HG03442 (cell line): ENCODE results near the gene RNF213.

ENCODE experiments used
- ATAC-seq: cut with Tn5 transposase; IDR thresholded peaks from one replicate; pipeline ENCODE4 v1.9.1; 2021; ENCODE audit warnings: mild to moderate bottlenecking, moderate library complexity; ENCODE audit not compliant: unreplicated experiment

The RNF213 gene

DNA sequence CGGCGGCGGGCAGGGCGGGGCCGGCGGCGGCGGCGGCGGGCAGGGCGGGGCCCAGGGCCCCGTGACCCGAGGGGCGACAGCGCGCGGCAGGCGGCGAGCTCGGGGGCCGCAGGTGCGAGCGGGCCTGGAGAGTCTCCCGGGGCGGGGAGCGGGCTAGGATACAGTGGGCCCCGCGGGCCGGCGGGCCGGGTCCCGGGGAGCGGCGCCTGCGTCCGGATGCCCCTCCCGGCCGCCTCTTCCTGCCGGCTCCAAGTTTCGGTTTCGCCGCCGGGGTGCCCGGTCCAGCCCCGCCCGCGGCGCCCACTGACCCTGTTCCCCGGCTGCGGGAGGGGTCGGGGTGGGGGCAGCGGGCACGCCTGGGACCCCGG, at the start of gene RNF213:
RNF213 (plus strand) TSS at position 62 of the 368 bp plus-strand sequence. CDS start 2,830 bp downstream, outside the sequence.
- ATAC-seq: peak; percentile 44

DNA sequence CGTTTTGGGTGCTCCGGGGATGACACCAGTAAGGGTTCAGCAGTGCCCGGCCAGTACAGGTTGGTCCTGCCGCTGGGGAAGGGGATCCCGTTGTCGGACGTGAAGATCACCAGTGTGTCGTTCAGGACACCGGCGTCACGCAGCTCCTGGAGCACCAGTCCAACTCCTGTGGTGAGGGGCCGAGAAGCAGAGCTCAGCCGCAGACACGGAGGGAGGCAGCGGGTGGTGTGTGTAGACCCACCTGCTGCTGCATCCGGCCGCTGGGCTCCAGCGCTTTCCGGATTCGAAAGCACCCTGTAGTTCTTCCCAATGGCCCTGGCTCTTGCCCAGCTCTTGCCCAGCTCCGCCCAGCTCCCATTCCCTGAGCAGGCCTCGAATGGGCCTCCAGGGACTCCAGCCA, 48.5 kb upstream of the RNF213 start:
- ATAC-seq: no peak

DNA sequence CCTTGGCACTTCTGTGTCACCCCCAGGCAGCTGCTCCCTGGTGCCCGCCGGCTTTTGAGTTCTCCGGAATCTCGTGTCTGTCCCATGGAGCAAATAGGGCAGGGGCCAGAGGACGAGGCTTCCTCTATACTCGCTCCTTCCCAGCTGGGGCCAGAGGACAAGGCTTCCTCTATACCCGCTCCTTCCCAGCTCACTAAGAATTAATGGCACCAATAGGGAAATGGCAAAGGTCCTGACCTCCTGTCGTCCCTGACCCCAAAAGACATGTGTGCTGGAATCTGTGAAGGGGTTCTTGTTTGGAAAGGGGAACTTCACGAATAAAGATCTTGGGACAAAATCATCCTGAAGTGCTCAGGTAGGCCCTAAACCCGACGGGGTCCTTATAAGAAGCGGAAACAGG, 48.1 kb upstream of the RNF213 start:
- no peak for ATAC-seq

DNA sequence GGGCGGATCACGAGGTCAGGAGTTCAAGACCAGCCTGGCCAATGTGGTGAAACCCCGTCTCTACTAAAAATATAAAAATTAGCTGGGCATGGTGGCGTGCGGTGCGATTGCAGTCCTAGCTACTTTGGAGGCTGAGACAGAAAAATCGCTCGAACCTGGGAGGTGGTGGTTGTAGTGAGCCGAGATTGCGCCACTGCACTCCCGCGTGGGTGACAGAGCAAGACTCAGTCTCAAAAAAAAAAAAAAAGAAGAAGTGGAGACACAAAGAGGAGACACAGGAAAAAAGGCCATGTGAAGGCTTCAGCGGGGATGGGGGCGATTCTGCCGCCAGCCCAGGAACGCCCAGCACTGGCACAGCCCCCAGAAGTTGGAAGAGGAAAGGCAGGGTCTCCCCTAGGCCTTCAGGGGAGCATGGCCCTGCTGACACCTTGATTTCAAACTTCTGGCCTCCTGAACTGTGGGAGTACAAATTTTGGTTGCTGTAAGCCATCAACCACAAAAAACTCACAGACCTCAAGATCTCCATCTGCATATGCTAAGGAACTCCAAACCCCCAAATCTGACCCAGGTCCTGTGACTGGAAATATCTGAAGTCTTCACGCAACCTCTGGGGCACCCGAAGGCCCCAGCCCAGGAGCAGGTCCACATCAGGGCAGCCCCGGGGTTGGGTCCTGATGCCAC, 47.5 kb upstream of the RNF213 start:
- ATAC-seq: no peak

DNA sequence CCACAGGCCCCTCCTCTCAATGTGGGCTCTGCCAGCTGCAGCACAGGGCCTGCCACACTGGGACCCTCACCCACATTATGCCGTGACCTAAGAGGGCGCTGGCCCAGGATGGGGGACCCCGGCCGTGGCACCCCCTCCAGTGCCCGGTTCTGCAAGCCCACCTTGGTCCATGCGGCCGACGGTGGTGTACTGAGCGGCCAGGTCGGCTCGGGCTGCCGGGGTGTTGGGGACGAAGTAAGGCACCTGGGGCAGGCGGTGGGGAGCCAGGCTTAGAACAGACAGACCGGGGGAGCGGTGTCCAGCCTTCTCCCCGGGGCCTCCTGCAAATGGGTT, 47.0 kb upstream of the RNF213 start:
- ATAC-seq: no peak

DNA sequence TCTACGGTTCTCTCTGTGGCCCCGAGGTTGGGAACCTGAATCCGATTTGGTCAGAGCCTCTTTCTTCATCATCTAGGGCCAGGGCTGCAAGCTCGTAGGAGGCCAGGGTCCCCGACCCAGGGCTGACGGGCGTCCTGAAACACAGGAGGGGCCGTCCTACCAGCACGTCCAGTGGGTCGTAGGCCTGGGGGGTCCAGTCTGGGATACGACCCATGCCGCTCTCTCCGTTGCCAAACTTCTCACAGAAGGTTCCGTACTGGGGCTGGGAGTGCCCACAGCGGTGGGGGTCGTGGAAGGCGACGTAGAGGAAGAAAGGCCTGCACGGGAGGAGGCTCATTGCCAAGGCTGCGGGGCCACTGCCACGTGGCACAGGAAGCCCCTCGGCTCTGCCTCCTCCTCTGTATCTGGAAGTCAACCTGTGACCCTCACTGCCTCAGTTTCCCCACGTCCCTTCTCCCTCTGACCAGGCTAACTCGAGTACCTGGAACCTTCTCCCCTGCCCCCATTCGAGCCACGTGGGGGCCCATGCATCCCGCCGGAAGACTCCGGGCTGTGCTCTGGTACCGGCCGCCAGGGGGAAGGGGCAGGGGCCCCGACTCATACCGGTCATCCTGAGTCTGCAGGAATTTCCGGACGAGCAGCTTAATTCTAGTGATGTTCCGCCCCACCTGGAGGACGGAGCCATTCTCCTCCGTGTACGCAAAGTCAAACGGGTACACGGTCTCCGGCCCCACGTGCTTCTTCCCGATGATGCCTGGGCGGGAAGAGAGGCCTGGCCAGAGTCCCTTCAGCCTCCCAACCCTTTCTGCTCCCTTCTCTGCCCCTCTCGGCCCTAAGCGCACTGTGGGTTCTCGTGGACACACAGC, 46.4 kb upstream of the RNF213 start:
- no peak for ATAC-seq

DNA sequence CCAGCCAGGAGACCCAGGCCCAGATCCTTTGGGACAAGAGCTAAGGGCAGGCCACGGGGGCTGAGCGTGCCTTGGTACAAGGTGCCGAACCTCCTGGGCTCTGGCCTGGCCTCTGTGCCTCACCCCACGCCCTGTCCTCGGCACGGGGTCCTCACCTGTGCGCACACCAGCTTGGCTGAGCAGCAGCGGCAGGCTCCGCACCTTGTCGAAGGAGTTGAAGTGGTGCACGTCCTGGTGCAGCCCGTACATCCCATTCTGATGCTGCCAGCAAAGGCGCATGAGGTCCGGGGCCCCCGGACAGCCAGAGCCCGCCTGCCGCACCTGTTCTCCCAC, 45.8 kb upstream of the RNF213 start:
- ATAC-seq: no peak

DNA sequence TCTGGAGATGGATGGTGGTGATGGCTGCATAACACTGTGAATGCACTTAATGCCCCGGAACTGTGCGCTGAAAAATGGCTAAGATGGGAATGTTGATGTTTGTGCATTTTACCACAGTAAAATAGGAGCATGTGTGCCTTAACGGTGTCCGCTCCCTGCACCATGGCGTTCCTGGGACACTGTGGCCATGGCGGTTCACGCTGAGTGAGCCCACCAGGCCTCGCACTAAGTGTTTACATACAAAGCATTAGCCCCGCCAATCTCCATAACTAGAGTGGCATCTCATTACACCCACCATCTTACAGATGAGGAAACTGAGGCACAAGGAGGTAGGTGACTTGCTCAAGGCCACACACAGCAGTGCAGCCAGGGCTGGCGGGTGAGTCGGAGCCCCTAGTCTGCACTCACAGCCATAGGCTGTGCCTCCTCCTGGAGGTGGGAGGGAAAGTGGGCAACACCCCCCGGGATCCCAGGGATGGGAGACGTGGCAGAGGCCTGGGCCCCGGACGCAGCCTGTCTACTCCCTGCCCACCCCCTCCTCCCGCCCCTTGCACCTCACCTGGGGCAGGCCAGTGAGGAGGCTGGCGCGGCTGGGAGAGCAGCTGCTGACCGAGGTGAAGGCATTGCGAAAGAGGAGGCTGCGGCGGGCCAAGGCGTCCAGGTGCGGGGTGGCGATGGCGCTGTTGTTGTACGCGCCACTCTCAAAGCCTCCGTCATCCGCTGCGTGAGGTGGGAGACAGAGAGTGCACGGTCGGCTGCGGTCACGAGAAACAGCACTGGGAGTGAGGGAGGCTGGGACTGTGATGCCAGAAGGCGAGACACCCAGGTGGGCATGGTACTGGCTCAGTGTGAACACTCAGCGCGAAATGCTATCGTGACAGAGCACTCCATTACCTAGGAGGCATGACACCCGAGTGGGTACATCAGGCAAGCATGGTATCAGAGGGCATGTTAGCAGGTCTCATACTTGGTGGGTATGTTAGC, 43.9 kb upstream of the RNF213 start:
- ATAC-seq: no peak

DNA sequence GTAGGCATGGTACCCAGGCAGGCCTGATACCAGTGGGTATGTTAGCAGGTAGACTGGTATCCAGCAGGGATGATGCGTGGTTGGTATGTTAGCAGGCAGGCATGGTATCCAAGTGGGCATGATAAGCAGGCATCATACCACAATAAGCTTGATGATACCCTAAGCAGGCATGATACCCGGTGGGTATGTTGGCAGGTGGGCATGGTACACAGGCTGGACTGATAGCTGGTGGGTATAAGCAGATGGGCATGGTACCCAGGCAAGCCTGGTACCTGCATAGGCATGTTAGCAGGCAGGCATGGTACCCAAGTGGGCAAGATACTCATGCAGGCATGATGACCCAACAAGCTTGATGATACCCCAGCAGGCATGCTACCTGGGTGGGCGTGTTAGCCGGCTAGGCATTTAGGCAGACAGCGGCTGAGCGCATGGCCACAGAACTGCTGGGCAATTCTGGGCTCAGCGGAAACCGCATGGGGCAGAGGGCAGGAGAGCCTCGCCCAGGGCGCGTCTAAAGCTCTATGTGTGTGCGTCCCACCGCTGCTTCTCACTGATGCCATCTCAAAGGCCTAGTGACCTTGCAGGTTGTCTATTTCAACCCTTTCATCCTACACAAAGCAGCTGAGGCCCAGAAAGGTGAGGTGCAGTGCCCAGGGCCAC, 42.8 kb upstream of the RNF213 start:
- ATAC-seq: no peak

DNA sequence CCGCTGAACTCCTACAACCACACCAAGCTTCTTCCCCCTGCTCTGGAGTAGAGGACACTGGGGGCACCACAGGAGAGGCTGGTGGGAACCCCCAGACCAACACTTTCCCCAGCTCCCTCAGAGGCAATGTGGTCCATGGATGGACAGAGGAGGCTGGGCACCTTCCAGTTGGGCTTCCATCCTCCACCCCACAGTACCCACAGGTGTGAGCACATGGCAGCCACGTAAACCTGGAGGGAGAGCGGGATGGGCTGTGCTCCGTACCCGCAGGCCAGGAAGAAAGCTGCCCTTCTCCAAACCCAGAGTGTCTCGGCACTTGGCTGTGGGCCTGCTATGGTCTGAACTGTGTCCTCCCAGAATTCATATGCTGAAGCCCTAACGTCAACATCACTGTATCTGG, 42.3 kb upstream of the RNF213 start:
- no peak for ATAC-seq

DNA sequence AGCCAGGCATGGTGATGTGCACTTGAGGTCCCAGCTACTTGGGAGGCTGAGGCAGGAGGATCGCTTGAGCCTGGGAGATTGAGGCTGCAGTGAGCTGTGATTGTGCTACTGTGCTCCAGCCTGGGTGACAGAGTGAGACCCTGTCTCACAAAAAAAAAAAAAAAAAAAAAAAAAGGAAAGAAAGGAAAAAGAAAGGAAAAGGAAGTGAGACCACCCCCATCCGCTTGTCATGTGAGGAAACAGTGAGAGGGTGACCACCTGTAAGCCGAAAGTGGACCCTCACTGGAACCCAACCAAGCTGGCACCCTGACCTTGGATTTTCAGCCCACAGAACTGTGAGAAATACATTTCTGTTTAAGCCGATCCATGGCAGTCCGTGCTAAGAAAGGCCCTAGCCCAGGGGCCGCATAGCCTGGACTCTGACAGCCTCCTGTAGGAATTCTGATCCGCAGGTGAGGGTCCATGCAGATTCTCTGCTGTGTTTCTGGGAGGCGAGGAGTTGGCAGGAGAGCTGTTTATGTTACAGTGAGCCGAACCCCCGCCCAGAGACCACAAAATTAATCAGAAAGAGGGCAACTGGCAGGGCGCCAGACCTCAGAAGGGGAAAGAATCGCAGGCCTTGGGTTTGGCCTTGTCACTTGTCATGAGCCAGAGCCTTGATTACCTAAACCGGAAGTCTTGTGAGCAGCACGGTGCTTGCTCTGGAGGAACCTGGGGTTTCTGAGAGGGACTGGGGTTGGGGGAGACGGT, 41.5 kb upstream of the RNF213 start:
- peak; percentile 36 for ATAC-seq

DNA sequence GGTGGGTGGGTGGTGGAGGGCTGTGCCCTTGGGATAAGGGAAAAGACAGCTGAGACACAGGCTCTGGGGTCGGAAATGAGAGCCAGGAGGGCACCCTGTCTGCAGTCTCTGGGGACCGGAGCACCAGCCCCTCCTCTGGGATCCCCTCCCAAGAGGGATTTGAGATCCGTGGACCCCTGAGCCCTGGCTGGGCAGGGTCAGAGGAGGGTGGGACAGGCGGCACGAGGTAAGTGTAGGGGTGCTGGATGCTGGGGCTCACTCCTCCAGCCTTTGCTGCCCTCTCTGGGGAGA, 40.9 kb upstream of the RNF213 start:
- ATAC-seq: peak; percentile 14

DNA sequence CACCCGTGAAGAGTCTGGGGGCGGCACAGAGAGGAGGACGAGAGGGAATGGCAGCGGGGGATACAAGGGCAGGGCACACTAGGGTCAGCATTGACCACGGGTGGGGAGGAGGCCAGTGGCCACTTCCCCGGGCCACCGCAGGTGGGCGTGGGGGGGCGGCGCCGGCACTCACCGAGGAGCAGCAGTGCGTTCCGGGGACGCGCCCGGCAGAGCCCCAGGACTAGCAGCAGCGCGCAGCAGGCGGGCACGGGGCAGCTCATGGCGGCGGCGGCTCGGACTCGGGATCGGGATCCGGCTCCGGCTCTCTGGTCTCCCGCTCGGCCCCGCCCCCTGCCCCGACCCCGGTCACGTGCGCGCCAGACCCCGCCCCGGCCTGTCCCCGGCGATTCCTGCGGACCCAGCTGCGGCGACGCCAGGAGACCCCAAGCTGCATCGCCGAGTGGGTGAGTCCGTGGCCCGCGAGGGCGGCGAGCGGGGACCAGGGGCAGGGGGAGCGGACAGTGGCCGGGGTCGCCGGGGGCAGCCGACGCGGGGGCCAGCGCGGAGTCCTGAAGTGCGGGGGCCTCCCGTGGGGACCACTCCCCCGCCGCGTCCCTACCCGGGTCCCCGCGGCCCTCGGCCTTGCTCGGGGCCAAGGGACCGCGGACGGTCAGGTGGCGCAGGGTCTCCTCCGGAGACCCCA, 40.5 kb upstream of the RNF213 start, which contains the start of the genes SGSH and SLC26A11:
SGSH (minus strand) TSS at position 280 of the 682 bp plus-strand sequence; CDS start at position 260, 20 bp downstream.
SLC26A11 (plus strand) TSS at position 374 of the 682 bp plus-strand sequence. CDS start 1,134 bp downstream, outside the sequence.
- ATAC-seq: peak; percentile 26

DNA sequence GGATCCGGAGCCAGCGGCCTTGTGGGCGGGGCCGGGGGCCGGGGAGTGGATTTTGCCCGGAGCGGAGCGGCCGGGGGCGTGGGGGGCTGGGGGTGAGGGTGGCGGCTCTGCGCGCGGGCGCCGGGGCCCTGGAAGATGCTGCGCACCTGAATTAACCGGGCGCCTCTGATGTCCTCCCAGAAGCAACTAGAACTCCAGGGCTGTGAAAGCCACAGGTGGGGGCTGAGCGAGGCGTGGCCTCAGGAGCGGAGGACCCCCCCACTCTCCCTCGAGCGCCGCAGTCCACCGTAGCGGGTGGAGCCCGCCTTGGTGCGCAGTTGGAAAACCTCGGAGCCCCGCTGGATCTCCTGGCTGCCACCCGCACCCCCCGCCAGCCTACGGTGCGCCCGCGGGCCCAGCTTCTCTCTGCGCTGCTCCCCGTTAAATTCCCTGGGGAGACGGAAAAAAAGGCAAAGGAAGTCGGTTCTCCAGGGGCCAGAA, 39.9 kb upstream of the RNF213 start:
- no peak for ATAC-seq

DNA sequence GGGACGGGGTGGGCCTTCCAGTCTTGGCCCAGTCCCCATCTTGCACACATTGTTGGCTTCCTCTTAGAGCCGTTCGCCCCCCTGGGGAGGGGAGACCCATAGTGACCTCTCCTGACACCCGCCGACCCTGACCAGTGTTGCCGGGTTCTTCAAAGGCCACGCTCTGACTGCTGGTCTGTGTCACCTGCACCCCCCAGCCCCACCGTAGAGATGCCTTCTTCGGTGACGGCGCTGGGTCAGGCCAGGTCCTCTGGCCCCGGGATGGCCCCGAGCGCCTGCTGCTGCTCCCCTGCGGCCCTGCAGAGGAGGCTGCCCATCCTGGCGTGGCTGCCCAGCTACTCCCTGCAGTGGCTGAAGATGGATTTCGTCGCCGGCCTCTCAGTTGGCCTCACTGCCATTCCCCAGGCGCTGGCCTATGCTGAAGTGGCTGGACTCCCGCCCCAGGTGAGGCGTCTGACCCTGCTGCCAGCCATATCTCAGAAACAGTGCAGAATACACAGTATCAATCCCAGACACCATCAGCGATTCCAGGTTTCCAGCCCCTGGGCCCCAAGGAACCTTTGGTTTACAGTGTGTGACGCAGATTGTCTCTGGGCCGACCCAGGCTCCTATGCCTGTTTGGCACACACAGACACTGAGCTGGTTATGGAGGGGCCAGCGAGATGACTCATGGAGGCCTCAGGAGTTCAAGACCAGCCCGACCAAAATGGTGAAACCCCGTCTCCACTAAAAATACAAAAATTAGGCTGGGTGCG, 39.1 kb upstream of the RNF213 start:
- no peak for ATAC-seq

DNA sequence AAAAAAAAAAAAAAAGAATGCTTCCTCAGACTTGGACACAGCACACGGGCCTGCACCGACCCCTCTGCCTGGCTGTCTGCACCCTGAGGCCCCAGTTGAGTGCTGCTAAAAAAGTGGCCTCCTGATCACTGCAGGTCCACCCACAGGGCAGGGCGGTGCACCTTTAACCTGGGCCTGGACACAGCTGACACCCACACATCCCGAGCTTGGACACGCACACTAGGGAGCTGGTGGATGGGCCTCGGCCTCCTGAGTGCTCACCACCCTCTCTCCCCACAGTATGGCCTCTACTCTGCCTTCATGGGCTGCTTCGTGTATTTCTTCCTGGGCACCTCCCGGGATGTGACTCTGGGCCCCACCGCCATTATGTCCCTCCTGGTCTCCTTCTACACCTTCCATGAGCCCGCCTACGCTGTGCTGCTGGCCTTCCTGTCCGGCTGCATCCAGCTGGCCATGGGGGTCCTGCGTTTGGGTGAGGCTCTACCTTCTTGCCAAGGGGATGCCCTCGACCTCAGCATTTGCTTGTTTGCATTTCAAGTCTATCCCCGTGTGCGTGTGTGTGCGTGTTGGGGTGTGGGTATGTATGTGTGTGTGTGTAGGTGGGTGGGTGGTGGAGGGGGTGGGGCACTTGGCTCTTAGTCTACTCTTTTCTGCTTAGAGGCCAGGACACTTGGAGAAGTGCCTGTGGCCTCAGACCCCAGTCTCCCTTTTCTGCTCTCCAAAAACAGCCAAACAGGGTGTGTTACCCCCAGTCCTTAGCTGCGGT, 38.1 kb upstream of the RNF213 start:
- no peak for ATAC-seq

DNA sequence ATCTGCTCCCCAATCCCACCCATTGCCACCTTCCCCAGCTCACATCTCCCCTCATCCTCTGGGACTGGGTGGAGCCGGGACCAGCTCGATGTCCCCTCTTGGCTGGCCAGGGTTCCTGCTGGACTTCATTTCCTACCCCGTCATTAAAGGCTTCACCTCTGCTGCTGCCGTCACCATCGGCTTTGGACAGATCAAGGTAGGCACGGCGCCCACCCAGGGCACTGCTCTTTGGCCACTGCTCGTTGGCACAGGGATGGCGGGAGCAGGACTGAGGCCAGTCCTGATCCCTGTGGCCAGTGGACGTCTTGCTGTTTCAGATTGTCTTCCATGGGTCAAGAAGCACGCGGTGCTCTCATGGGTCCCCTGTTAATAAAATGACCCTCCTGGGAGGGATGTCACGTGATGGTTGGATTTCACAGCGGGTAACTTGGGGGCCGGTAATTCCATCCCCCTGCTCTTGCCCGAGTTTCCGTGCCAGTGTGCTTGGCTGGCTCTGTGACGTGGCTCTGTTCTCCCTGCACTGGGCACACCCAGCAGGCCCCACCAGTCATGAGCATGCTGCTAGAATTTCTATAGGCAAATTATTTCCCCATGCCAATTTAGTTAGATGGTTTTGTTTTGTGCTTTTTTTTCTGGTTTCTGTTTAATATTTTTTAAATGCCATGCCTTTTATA, 37.4 kb upstream of the RNF213 start:
- no peak for ATAC-seq
